ENCODE results near the gene TGFBR3L. TPM values are rescaled to one million over a fixed set of nuclear protein-coding genes. Genes with fewer than 3 reads are reported as not detected.

The TGFBR3L gene
- total RNA-seq, 1 experiment from 2014 or later = 4.1 TPM

- peak; percentile 48; the same call in 1 of the 2 replicates for TF ChIP-seq PRDM15 (CRISPR knock-in tag; IDR thresholded peaks at IDR 0.05)
Measured at GRCh38 chr19:7925171-7925851, 10.7 kb downstream of the TGFBR3L start (continued).

- CTCF ChIA-PET = interaction anchor here (0.7 to 2.2 kb wide), 4 partner anchors 8 to 73 kb away, joined by 3 to 14 read pairs (median 6); partner anchors contain the start of gene TIMM44
- no peaks in the 10 kb centered on the region for H3K27me3 Mint-ChIP-seq (ENCODE audit: low read depth)
- no peak within 1 kb of the TSS; the same call in 1 of the 2 replicates for H3K27ac Mint-ChIP-seq
- peak; percentile 80 for DNase-seq (ENCODE audit: low spot score)
- POLR2A ChIA-PET = interaction anchor here (0.6 to 2.0 kb wide), 3 partner anchors 17 to 91 kb away, joined by 3 to 8 read pairs (median 4); partner anchors contain the start of gene TIMM44
- peaks cover 4% of the 10 kb centered on the region; the same call in 1 of the 2 replicates for H3K4me1 Mint-ChIP-seq
- TF ChIP-seq EMX1 (CRISPR knock-in tag; IDR thresholded peaks at IDR 0.05) = 0 out of 2 replicates have a peak, but pooled peaks have one; percentile 63
- peak; percentile 73; the same call in 1 of the 2 replicates for TF ChIP-seq PRRX2 (CRISPR knock-in tag; IDR thresholded peaks at IDR 0.05)
- TF ChIP-seq SMAD4 (CRISPR knock-in tag; IDR thresholded peaks at IDR 0.05) = no peak
- TF ChIP-seq HMGXB4 (CRISPR knock-in tag; IDR thresholded peaks at IDR 0.05) = no peak
- no peak for TF ChIP-seq USF1 (CRISPR knock-in tag; IDR thresholded peaks at IDR 0.05)
- 0 out of 2 replicates have a peak, but pooled peaks have one; percentile 75 for TF ChIP-seq AR (CRISPR knock-in tag; IDR thresholded peaks at IDR 0.05)
- TF ChIP-seq ZNF671 (CRISPR knock-in tag; IDR thresholded peaks at IDR 0.05) = peak; percentile 71; the same call in 1 of the 2 replicates
- no peak for TF ChIP-seq ATF3 (CRISPR knock-in tag; conservative IDR thresholded peaks at IDR 0.05)
- TF ChIP-seq ERG (CRISPR knock-in tag; IDR thresholded peaks at IDR 0.05) = peak; percentile 60; the same call in 1 of the 2 replicates
- no peak for TF ChIP-seq TEAD1 (CRISPR knock-in tag; IDR thresholded peaks at IDR 0.05)
- TF ChIP-seq ZNF232 (CRISPR knock-in tag; IDR thresholded peaks at IDR 0.05) = 0 out of 2 replicates have a peak, but pooled peaks have one; percentile 17
- 0 out of 2 replicates have a peak, but pooled peaks have one; percentile 41 for TF ChIP-seq MLX (CRISPR knock-in tag; IDR thresholded peaks at IDR 0.05)
- TF ChIP-seq ZNF416 (CRISPR knock-in tag; IDR thresholded peaks at IDR 0.05) = peak; percentile 85
- peak; percentile 15; the same call in 1 of the 2 replicates for TF ChIP-seq NFATC4 (CRISPR knock-in tag; IDR thresholded peaks at IDR 0.05)
- ATAC-seq = peak; percentile 7
- H3K4me3 Mint-ChIP-seq = peak within 1 kb of the TSS; percentile 79
- H3K9me3 Mint-ChIP-seq = no peaks in the 10 kb centered on the region
- peaks cover 4% of the 10 kb centered on the region for H3K36me3 Mint-ChIP-seq
Measured at GRCh38 chr19:7926021-7926726, 11.5 kb downstream of the TGFBR3L start, which contains the start of gene CTXN1. TSS of gene CTXN1 (minus strand) at chr19:7926135. CDS start at chr19:7925538, 597 bp downstream.
